GM10248 (cell line): ENCODE measurements around the gene CCDC97.
A peak's percentile ranks its signal among the peaks of the same experiment; 100 is the strongest.
"Not testable (repeated sequence)": the region's sequence is repeated elsewhere in the genome, so short reads cannot be mapped to it uniquely, and the experiment has no call there.

Experiments used
- CTCF ChIA-PET: fragments of 300-600 bp; sonication (Branson Sonifier 250); formaldehyde crosslinking; extraction: SDS; loops from one replicate; lab custom pipeline; 2021; ENCODE audit warnings: antibody characterized with exemption; lab: Yijun Ruan, JAX
- POLR2A ChIA-PET: fragments of 350-650 bp; sonication (Branson Sonifier 250); formaldehyde crosslinking; extraction: SDS; loops from one replicate; lab custom pipeline; 2020; ENCODE audit warnings: antibody characterized with exemption; lab: Yijun Ruan, JAX
- DNase-seq: peaks from one replicate; pipeline ENCODE4 v3.0.0; 2012; ENCODE audit errors: extremely low spot score
- CTCF ChIP-seq: IDR thresholded peaks from 2 replicates; pipeline ENCODE4 v1.5.1; 2012; ENCODE audit warnings: mild to moderate bottlenecking, low read depth; ENCODE audit errors: extremely low read depth, missing control alignments, control extremely low read depth

CCDC97 gene

GRCh38 chr19:41334793-41335192, 24.8 kb downstream of the CCDC97 start:
- POLR2A ChIA-PET = interaction anchor here (1.2 kb wide), 1 partner anchor 32 kb away, joined by 3 read pairs; no protein-coding TSS in a partner anchor

GRCh38 chr19:41335467-41335866, 25.5 kb downstream of the CCDC97 start:
- no peak for DNase-seq
- ChIA-PET CTCF (interaction anchor here (1.0 to 4.6 kb wide), 5 partner anchors 8 to 27 kb away, joined by 4 to 18 read pairs (median 7); no protein-coding TSS in a partner anchor), POLR2A (interaction anchor here (1.2 to 1.5 kb wide), 2 partner anchors 8 to 33 kb away, joined by 3 to 6 read pairs; no protein-coding TSS in a partner anchor)
- TF ChIP-seq CTCF = no peak

More at GRCh38 chr19:41334793-41335192, 24.8 kb downstream of the CCDC97 start:
- TF ChIP-seq CTCF = no peak
- no peak for DNase-seq
- CTCF ChIA-PET = interaction anchor here (1.0 to 4.6 kb wide), 5 partner anchors 12 to 236 kb away, joined by 3 to 18 read pairs (median 4); no protein-coding TSS in a partner anchor

GRCh38 chr19:41339936-41340335, 30.0 kb downstream of the CCDC97 start:
- POLR2A ChIA-PET = no interaction called here

GRCh38 chr19:41341669-41342490, 31.9 kb downstream of the CCDC97 start:
- CTCF ChIA-PET = interaction anchor here (5.1 kb wide), 1 partner anchor 10 kb away, joined by 27 read pairs; the partner anchor contains the start of gene TGFB1
- peak; percentile 19 for TF ChIP-seq CTCF
- DNase-seq = no peak
- POLR2A ChIA-PET = interaction anchor here (0.7 kb wide), 1 partner anchor 21 kb away, joined by 3 read pairs; no protein-coding TSS in a partner anchor

More at GRCh38 chr19:41339936-41340335, 30.0 kb downstream of the CCDC97 start:
- no peak for DNase-seq
- no peak for TF ChIP-seq CTCF
- CTCF ChIA-PET = interaction anchor here (5.1 kb wide), 1 partner anchor 12 kb away, joined by 27 read pairs; the partner anchor contains the start of gene TGFB1

- ChIA-PET POLR2A (no interaction called here), CTCF (interaction anchor here (1.0 kb wide), 1 partner anchor 9 kb away, joined by 6 read pairs; no protein-coding TSS in a partner anchor)
- no peak for TF ChIP-seq CTCF
- no peak for DNase-seq
These were observed 34.2 kb downstream of the CCDC97 start for GRCh38 chr19:41344162-41344561.

- DNase-seq, POLR2A ChIA-PET: not testable (repeated sequence)
- CTCF ChIA-PET = interaction anchor here (0.7 to 1.9 kb wide), 5 partner anchors 8 to 143 kb away, joined by 3 to 5 read pairs (median 4); no protein-coding TSS in a partner anchor
These were observed 36.9 kb downstream of the CCDC97 start for GRCh38 chr19:41346916-41347315.
